NCI-H1930 (cell line): Measurements from ENCODE around the gene PPP1R9A.
"Not testable (repeated sequence)": the region's sequence is repeated elsewhere in the genome, so short reads cannot be mapped to it uniquely, and the experiment has no call there.

ENCODE experiments used
- DNase-seq, 2 experiments: peaks; one replicate each; lab custom pipeline; 2025; lab: John Stamatoyannopoulos, UW

Gene PPP1R9A

GRCh38 chr7:94975336-94975735, 67.9 kb downstream of the PPP1R9A start:
- DNase-seq: no peak

- DNase-seq: no peak
Observed at GRCh38 chr7:94980418-94981142, 73.2 kb downstream of the PPP1R9A start.

GRCh38 chr7:94995921-94996320, 88.5 kb downstream of the PPP1R9A start:
- DNase-seq: no peak

- DNase-seq: no peak
Observed at GRCh38 chr7:94996369-94996768, 89.0 kb downstream of the PPP1R9A start.

- no peak for DNase-seq
Observed at GRCh38 chr7:94997547-94997946, 90.2 kb downstream of the PPP1R9A start.

GRCh38 chr7:94998266-94999068, 91.1 kb downstream of the PPP1R9A start:
- DNase-seq: no peak

- no peak for DNase-seq
Observed at GRCh38 chr7:94999069-94999351, 91.6 kb downstream of the PPP1R9A start.

- DNase-seq: not testable (repeated sequence)
Observed at GRCh38 chr7:94999601-95000000, 92.2 kb downstream of the PPP1R9A start.

GRCh38 chr7:95001258-95001657, 93.9 kb downstream of the PPP1R9A start:
- DNase-seq: no peak

- no peak for DNase-seq
Observed at GRCh38 chr7:95001815-95002561, 94.6 kb downstream of the PPP1R9A start.

- DNase-seq: no peak
Observed at GRCh38 chr7:95002775-95003174, 95.4 kb downstream of the PPP1R9A start.

- DNase-seq: no peak
Observed at GRCh38 chr7:95004618-95005247, 97.3 kb downstream of the PPP1R9A start.

GRCh38 chr7:95006010-95006409, 98.6 kb downstream of the PPP1R9A start:
- no peak for DNase-seq

- not testable (repeated sequence) for DNase-seq
Observed at GRCh38 chr7:95008773-95009172, 101.4 kb downstream of the PPP1R9A start.

GRCh38 chr7:95011146-95011928, 103.9 kb downstream of the PPP1R9A start:
- no peak for DNase-seq

- DNase-seq: no peak
Observed at GRCh38 chr7:95011995-95012394, 104.6 kb downstream of the PPP1R9A start.

GRCh38 chr7:95018021-95018420, 110.6 kb downstream of the PPP1R9A start:
- no peak for DNase-seq

- DNase-seq: no peak
Observed at GRCh38 chr7:95026018-95026417, 118.6 kb downstream of the PPP1R9A start.

GRCh38 chr7:95026421-95027072, 119.2 kb downstream of the PPP1R9A start:
- DNase-seq: no peak

GRCh38 chr7:95027234-95027872, 120.0 kb downstream of the PPP1R9A start:
- no peak for DNase-seq

- no peak for DNase-seq
Observed at GRCh38 chr7:95028683-95029082, 121.3 kb downstream of the PPP1R9A start.
